IMR-90 (cell line): Measurements from ENCODE around the gene SMC1B. TPM values are rescaled to one million over a fixed set of nuclear protein-coding genes. Genes with fewer than 3 reads are reported as not detected.

ENCODE experiments used
- ATAC-seq: fragments of 200-7000 bp; cut with Tn5 transposase; 2 replicates; pipeline ENCODE4 v1.9.1; 2020; ENCODE audit warnings: low read depth, mild to moderate bottlenecking, moderate library complexity
- BruUV-seq: library from RNA; stranded (reverse); fragments of 400-500 nt; replicated peaks from 2 replicates; lab custom pipeline; 2021; lab: Mats Ljungman, UMichigan
- CTCF ChIA-PET: fragments of 300-600 bp; formaldehyde crosslinking; extraction: SDS; loops from one replicate; lab custom pipeline; 2021; ENCODE audit warnings: antibody characterized with exemption; lab: Yijun Ruan, JAX
- POLR2A ChIA-PET: fragments of 300-600 bp; sonication (Branson Sonifier 250); formaldehyde crosslinking; loops from one replicate; lab custom pipeline; 2022; ENCODE audit warnings: antibody characterized with exemption; ENCODE audit not compliant: unreplicated experiment; lab: Charles Lee
- DNase-seq: peaks from one replicate; pipeline ENCODE4 v3.0.0; 2013
- H2AFZ ChIP-seq: replicated peaks from 2 replicates; pipeline ENCODE3; 2013; ENCODE audit warnings: low read length, mild to moderate bottlenecking; ENCODE audit not compliant: poor library complexity
- H2AK5ac ChIP-seq: 2 replicates; pipeline ENCODE4 v1.6.1; 2013; ENCODE audit warnings: low read depth, low read length, inconsistent platforms
- H2AK9ac ChIP-seq: replicated peaks from 2 replicates; pipeline ENCODE3; 2013; ENCODE audit warnings: mild to moderate bottlenecking, low read depth, low read length, moderate library complexity; ENCODE audit not compliant: poor library complexity
- H2BK120ac ChIP-seq: 2 replicates; pipeline ENCODE4 v1.6.1; 2013; ENCODE audit warnings: low read depth, low read length, inconsistent platforms
- H2BK15ac ChIP-seq: 3 replicates; pipeline ENCODE4 v1.6.1; 2013; ENCODE audit warnings: low read depth, low read length, inconsistent platforms
- H2BK20ac ChIP-seq: 2 replicates; pipeline ENCODE4 v1.6.1; 2013; ENCODE audit warnings: low read depth, mild to moderate bottlenecking, inconsistent platforms, low read length, moderate library complexity
- H2BK5ac ChIP-seq: 2 replicates; pipeline ENCODE4 v1.6.1; 2013; ENCODE audit warnings: mild to moderate bottlenecking, low read depth, low read length, inconsistent platforms; ENCODE audit not compliant: poor library complexity, severe bottlenecking
- H3K14ac ChIP-seq: replicated peaks from 2 replicates; pipeline ENCODE4 v1.6.1; 2013; ENCODE audit warnings: low read depth, low read length, inconsistent platforms
- H3K18ac ChIP-seq: 2 replicates; pipeline ENCODE4 v1.6.1; 2013; ENCODE audit warnings: low read depth, low read length, control low read depth
- H3K23ac ChIP-seq: 2 replicates; pipeline ENCODE4 v1.6.1; 2013; ENCODE audit warnings: low read depth, low read length, inconsistent platforms
- H3K27ac ChIP-seq: 2 replicates; pipeline ENCODE4 v1.5.1; 2013; ENCODE audit warnings: mild to moderate bottlenecking, control low read depth, low read length; ENCODE audit not compliant: insufficient read depth
- H3K27me3 ChIP-seq: 2 replicates; pipeline ENCODE4 v1.6.1; 2013; ENCODE audit warnings: low read length; ENCODE audit not compliant: control insufficient read depth, insufficient read depth
- H3K36me3 ChIP-seq: 2 replicates; pipeline ENCODE4 v1.6.1; 2013; ENCODE audit warnings: low read length, mixed read lengths; ENCODE audit not compliant: control insufficient read depth, insufficient read depth
- H3K4ac ChIP-seq: 2 replicates; pipeline ENCODE4 v1.6.1; 2013; ENCODE audit warnings: low read depth, low read length, inconsistent platforms
- H3K4me1 ChIP-seq: 2 replicates; pipeline ENCODE4 v1.6.1; 2013; ENCODE audit warnings: low read length, mixed read lengths; ENCODE audit not compliant: control insufficient read depth, insufficient read depth
- H3K4me2 ChIP-seq: 2 replicates; pipeline ENCODE4 v1.6.1; 2013; ENCODE audit warnings: low read depth, mild to moderate bottlenecking, control low read depth, low read length, moderate library complexity
- H3K4me3 ChIP-seq: 2 replicates; pipeline ENCODE4 v1.5.1; 2013; ENCODE audit warnings: low read depth, mild to moderate bottlenecking, control low read depth, low read length, moderate library complexity; ENCODE audit not compliant: insufficient read depth
- H3K56ac ChIP-seq: 2 replicates; pipeline ENCODE4 v1.6.1; 2013; ENCODE audit warnings: low read length, inconsistent platforms; ENCODE audit not compliant: insufficient read depth; ENCODE audit errors: extremely low read depth
- H3K79me1 ChIP-seq, 2 experiments: 2 replicates each; pipeline ENCODE4 v1.6.1; 2013; ENCODE audit warnings: low read length in 2 of 2, inconsistent platforms in 1 of 2, low read depth in 1 of 2
- H3K9ac ChIP-seq: 2 replicates; pipeline ENCODE4 v1.6.1; 2013; ENCODE audit warnings: low read depth, low read length, control low read depth
- H3K9me1 ChIP-seq: 2 replicates; pipeline ENCODE4 v1.6.1; 2013; ENCODE audit warnings: low read length, inconsistent platforms; ENCODE audit not compliant: insufficient read depth
- H3K9me3 ChIP-seq: 2 replicates; pipeline ENCODE4 v1.6.1; 2013; ENCODE audit warnings: low read length; ENCODE audit not compliant: control insufficient read depth, insufficient read depth
- H4K20me1 ChIP-seq: 2 replicates; pipeline ENCODE4 v1.6.1; 2013; ENCODE audit warnings: low read length, inconsistent platforms; ENCODE audit not compliant: insufficient read depth
- H4K5ac ChIP-seq: 2 replicates; pipeline ENCODE4 v1.6.1; 2013; ENCODE audit warnings: mild to moderate bottlenecking, low read depth, low read length, control low read depth
- H4K8ac ChIP-seq, 2 experiments: 2 replicates each; pipeline ENCODE4 v1.6.1; 2013; ENCODE audit warnings: low read depth in 2 of 2, low read length in 2 of 2, control low read depth in 1 of 2, inconsistent platforms in 1 of 2
- H4K91ac ChIP-seq: 2 replicates; pipeline ENCODE4 v1.6.1; 2013; ENCODE audit warnings: low read depth, low read length, inconsistent platforms; ENCODE audit not compliant: insufficient read depth
- BHLHE40 ChIP-seq: fragments of 150-350 bp; IDR thresholded peaks from 2 replicates; pipeline ENCODE4 v1.6.1; 2016; ENCODE audit warnings: mild to moderate bottlenecking, low read depth, low read length
- CEBPB ChIP-seq: IDR thresholded peaks from 2 replicates; pipeline ENCODE4 v1.6.1; 2012; ENCODE audit warnings: low read depth, low read length, improper control_type of control experiment
- MXI1 ChIP-seq: IDR thresholded peaks from 2 replicates; pipeline ENCODE4 v1.6.1; 2012; ENCODE audit warnings: low read depth, mild to moderate bottlenecking, low read length, moderate library complexity, borderline replicate concordance
- POLR2A ChIP-seq: IDR thresholded peaks from 2 replicates; pipeline ENCODE4 v1.6.1; 2012; ENCODE audit warnings: mild to moderate bottlenecking, low read depth, low read length
- RCOR1 ChIP-seq: IDR thresholded peaks from 2 replicates; pipeline ENCODE4 v1.6.1; 2012; ENCODE audit warnings: mild to moderate bottlenecking, low read length, improper control_type of control experiment; ENCODE audit not compliant: insufficient replicate concordance
- SMC3 ChIP-seq: fragments of 150-350 bp; IDR thresholded peaks from 2 replicates; pipeline ENCODE4 v1.6.1; 2016; ENCODE audit warnings: low read depth, mild to moderate bottlenecking, antibody characterized with exemption, low read length, moderate library complexity
- WGBS, 2 experiments: methylation state at CpG; one replicate each; pipeline versions ENCODE4 v1.1.5 to v1.1.7; 2013; ENCODE audit warnings: missing lambda C conversion rate in 2 of 2; ENCODE audit not compliant: insufficient read length in 1 of 2; ENCODE audit errors: extremely low coverage in 2 of 2; 5-methylcytosine and 5-hydroxymethylcytosine counted together
- dilution Hi-C: fragments of 300-500 bp; cut with HindIII; formaldehyde crosslinking; loops from one replicate; pipeline ENCODE4 v1.14.3; 2018; ENCODE audit warnings: low sequenced_read_pairs; ENCODE audit not compliant: unreplicated experiment
- in situ Hi-C: fragments of 300-500 bp; cut with MboI; formaldehyde crosslinking; loops from 3 replicates; pipeline ENCODE4 v1.14.3; 2019; ENCODE audit warnings: low sequenced_read_pairs, inconsistent platforms, mixed read lengths
- intact Hi-C: fragments of 100-400 bp; cut with micrococcal nuclease; formaldehyde crosslinking; loops from 2 replicates; pipeline ENCODE4 v1.10.0; 2022
- polyA plus RNA-seq, 3 experiments: library from polyadenylated mRNA; depleted of rRNA; stranded (reverse); fragments of >200 nt; gene quantifications; 2 replicates each; pipeline ENCODE4 v1.2.3, GENCODE V29; 2012; ENCODE audit warnings: low replicate concordance in 1 of 3
- total RNA-seq: library from RNA; depleted of rRNA; stranded (reverse); fragments of >200 nt; gene quantifications from 2 replicates; pipeline ENCODE4 v1.2.3, GENCODE V29; 2012
- TF ChIP-seq, protein P1 (sequence below): fragments of 150-350 bp; IDR thresholded peaks from 2 replicates; pipeline ENCODE4 v1.6.1; 2016; ENCODE audit warnings: low read depth, mild to moderate bottlenecking, low read length, moderate library complexity, borderline replicate concordance
- TF ChIP-seq, protein P2 (sequence below): conservative IDR thresholded peaks from 2 replicates; pipeline ENCODE4 v1.5.1; 2012; ENCODE audit warnings: mild to moderate bottlenecking, low read depth, low read length, improper control_type of control experiment
- TF ChIP-seq, protein P3 (sequence below): fragments of 150-350 bp; IDR thresholded peaks from 2 replicates; pipeline ENCODE4 v1.6.1; 2017; ENCODE audit warnings: mild to moderate bottlenecking, antibody characterized with exemption, low read length, low read depth

SMC1B gene
- total and polyA plus RNA-seq, 2 of the 4 experiments (the other 2 are of a cell fraction), result not detected

DNA sequence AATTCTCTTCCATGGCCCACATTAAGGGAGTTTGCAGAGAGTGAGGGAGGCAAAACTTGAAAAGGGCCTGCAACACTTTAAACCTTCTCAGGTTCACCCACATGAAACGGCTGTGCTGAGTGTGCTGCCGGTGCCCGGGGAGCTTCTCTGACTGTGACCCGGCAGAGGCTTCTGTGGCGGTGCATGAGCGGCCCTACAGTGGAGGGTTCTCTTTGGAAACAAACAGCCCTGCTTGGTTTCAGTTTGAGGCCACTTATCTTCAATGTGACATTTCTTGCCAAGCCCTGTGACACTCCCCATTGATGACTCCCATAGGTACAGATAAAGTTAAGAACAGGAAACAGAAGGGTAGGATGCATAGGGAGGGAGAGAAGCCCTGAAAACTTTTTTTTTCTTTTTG is 71.9 kb downstream of the SMC1B start:
- ATAC-seq, result no peak

More for the DNA sequence above, 71.9 kb downstream of the SMC1B start:
- Histone ChIP-seq H2BK20ac (no peak overlapping the region), H4K20me1 (no peaks in the 10 kb centered on the region), H3K4ac (no peak overlapping the region), H2AFZ (no peak overlapping the region), H3K27me3 (no peaks in the 10 kb centered on the region), H3K4me3 (no peak overlapping the region), H4K91ac (no peak overlapping the region), H3K79me1 (no peaks in the 10 kb centered on the region), H3K23ac (no peak overlapping the region), H4K5ac (no peak overlapping the region), H3K14ac (no peak overlapping the region), H3K9ac (no peak overlapping the region), H2BK5ac (no peak overlapping the region), H2AK5ac (no peak overlapping the region), H3K27ac (no peak overlapping the region), H2BK120ac (no peak overlapping the region), H3K4me2 (no peak overlapping the region), H3K56ac (no peak overlapping the region), H2AK9ac (no peak overlapping the region), H3K36me3 (peaks cover 34% of the 10 kb centered on the region), H3K18ac (no peak overlapping the region), H3K4me1 (no peaks in the 10 kb centered on the region; the same call in 1 of the 2 replicates), H4K8ac (no peak overlapping the region), H3K9me1 (no peaks in the 10 kb centered on the region), H3K9me3 (no peaks in the 10 kb centered on the region), H2BK15ac (no peak overlapping the region)
- intact Hi-C loops (no loop called here), in situ Hi-C loops (no loop called here), dilution Hi-C loops (no loop called here)
- 97% methylated on average over 5 of the region's 6 CpGs; no CpG with 5 or more reads in 1 of the 2 experiments for WGBS, 2 experiments
- no TSS peak for BruUV-seq
- DNase-seq, result no peak
- ChIA-PET POLR2A (no interaction called here), CTCF (no interaction called here)
- TF ChIP-seq CEBPB, result no peak
- no peak for TF ChIP-seq POLR2A
- no peak for TF ChIP-seq MXI1
- TF ChIP-seq, protein P1, sequence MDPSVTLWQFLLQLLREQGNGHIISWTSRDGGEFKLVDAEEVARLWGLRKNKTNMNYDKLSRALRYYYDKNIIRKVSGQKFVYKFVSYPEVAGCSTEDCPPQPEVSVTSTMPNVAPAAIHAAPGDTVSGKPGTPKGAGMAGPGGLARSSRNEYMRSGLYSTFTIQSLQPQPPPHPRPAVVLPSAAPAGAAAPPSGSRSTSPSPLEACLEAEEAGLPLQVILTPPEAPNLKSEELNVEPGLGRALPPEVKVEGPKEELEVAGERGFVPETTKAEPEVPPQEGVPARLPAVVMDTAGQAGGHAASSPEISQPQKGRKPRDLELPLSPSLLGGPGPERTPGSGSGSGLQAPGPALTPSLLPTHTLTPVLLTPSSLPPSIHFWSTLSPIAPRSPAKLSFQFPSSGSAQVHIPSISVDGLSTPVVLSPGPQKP, result no peak
- no peak for TF ChIP-seq BHLHE40
- TF ChIP-seq RCOR1, result no peak
- TF ChIP-seq, protein P2, sequence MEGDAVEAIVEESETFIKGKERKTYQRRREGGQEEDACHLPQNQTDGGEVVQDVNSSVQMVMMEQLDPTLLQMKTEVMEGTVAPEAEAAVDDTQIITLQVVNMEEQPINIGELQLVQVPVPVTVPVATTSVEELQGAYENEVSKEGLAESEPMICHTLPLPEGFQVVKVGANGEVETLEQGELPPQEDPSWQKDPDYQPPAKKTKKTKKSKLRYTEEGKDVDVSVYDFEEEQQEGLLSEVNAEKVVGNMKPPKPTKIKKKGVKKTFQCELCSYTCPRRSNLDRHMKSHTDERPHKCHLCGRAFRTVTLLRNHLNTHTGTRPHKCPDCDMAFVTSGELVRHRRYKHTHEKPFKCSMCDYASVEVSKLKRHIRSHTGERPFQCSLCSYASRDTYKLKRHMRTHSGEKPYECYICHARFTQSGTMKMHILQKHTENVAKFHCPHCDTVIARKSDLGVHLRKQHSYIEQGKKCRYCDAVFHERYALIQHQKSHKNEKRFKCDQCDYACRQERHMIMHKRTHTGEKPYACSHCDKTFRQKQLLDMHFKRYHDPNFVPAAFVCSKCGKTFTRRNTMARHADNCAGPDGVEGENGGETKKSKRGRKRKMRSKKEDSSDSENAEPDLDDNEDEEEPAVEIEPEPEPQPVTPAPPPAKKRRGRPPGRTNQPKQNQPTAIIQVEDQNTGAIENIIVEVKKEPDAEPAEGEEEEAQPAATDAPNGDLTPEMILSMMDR, result no peak
- TF ChIP-seq, protein P3, sequence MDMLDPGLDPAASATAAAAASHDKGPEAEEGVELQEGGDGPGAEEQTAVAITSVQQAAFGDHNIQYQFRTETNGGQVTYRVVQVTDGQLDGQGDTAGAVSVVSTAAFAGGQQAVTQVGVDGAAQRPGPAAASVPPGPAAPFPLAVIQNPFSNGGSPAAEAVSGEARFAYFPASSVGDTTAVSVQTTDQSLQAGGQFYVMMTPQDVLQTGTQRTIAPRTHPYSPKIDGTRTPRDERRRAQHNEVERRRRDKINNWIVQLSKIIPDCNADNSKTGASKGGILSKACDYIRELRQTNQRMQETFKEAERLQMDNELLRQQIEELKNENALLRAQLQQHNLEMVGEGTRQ, result no peak
- TF ChIP-seq SMC3, result no peak
